GM12865 (cell line): ENCODE data around the gene OSGIN1.

Experiments
- DNase-seq: peaks from one replicate; pipeline ENCODE4 v3.0.0; 2010; ENCODE audit warnings: low read depth
- H3K4me3 ChIP-seq: 2 replicates; pipeline ENCODE4 v1.5.1; 2011; ENCODE audit warnings: mild to moderate bottlenecking, low read depth, low read length, control low read depth
- TF ChIP-seq, protein P1 (sequence below): IDR thresholded peaks from 2 replicates; pipeline ENCODE4 v1.5.1; 2011; ENCODE audit warnings: low read length, control low read depth, low read depth, inconsistent platforms; ENCODE audit not compliant: insufficient read depth; ENCODE audit errors: missing control alignments

The OSGIN1 gene

DNA sequence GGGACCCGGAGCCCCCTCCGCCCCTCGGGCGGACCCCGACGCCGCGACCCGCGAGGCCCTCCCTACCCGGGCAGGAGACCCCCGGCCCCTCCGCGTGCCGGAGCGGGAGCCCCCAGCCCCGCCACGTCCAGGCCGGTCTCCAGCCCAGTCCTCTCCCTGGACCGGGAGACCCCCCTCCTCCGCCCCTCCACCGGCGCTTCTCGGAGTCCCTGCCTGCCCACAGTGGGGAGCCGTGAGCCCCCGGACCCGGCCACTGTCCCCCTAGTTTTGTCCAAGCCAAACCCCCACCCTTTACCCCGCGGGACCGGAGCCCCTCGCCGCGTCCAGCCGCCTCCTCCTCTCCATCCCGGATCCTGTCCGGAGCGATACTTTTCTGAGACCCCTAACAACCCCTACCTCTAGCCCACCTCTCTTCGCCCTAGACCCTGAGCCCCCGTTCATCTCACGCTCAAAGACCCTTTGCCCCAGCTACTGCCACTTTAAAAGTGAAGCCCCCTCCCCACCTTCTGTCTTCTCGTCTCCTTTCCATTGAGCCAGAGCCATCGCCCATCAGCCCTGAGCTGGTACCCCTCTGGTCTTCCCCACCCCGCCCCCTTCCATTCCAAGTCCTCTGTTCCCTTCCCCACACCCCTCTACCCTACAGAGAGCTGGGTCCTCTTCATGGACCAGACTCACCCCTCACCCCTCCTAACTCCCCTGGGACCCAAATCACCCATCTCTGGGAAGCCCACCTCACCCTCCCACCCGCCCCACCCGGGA lies 16.0 kb downstream of the OSGIN1 start:
- no peak for DNase-seq
- TF ChIP-seq, protein P1, sequence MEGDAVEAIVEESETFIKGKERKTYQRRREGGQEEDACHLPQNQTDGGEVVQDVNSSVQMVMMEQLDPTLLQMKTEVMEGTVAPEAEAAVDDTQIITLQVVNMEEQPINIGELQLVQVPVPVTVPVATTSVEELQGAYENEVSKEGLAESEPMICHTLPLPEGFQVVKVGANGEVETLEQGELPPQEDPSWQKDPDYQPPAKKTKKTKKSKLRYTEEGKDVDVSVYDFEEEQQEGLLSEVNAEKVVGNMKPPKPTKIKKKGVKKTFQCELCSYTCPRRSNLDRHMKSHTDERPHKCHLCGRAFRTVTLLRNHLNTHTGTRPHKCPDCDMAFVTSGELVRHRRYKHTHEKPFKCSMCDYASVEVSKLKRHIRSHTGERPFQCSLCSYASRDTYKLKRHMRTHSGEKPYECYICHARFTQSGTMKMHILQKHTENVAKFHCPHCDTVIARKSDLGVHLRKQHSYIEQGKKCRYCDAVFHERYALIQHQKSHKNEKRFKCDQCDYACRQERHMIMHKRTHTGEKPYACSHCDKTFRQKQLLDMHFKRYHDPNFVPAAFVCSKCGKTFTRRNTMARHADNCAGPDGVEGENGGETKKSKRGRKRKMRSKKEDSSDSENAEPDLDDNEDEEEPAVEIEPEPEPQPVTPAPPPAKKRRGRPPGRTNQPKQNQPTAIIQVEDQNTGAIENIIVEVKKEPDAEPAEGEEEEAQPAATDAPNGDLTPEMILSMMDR = no peak
- H3K4me3 ChIP-seq = no peak overlapping the region

DNA sequence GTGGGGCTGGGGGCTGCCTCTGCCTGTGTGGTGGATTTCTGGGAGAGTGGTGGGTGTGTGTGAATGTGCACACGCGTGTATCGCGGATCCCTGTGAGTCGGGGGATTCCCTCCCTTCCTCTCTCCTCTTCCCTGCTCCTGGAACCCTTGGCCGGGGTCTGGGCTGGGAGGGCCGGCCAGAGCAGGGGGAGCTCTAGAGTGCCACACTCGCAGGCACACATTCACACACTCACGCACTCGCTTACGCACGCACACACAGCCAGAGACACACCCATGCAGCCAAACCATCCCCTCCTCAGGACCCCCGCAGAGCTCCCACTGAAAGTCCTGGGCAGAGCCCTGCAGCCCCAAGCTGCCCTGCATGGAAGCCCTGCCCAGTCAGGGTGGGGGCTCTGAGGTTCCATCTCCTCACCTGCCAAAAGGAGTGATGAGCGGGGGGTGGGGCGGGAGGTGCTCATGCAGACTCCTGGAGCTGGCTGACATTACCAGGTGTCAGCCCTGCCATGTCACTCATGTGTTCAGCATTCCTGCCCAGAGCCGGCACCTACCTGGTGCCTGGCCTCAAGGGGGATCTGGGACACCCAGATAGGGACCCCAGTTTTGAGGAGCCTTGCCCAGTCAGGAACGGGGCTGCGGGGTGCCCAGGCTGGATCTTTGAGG lies 16.9 kb downstream of the OSGIN1 start:
- no peak for DNase-seq
- TF ChIP-seq, protein P1 = no peak

DNA sequence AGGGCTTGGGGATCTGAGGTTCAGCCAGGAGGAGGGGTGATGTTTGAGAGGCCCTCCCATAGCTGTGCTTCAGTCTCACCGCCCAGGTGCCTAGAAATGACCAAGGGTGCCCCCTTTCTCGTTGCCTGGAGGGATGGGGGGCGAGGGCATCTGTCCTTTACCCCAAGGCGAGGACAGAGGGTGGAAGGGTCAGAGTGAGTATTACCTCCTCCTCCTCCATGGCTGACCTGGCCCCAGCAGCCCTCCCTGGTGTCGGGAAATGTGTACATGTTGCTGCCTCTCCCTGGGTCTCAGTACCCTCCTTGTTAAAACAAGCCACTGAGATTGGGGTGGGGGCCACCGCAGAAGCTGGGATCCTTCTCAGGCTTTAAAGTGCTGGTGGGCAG lies 17.4 kb downstream of the OSGIN1 start:
- TF ChIP-seq, protein P1 = no peak
- H3K4me3 ChIP-seq = no peak overlapping the region
- no peak for DNase-seq

More for the DNA sequence above, 16.9 kb downstream of the OSGIN1 start:
- H3K4me3 ChIP-seq = no peak overlapping the region

DNA sequence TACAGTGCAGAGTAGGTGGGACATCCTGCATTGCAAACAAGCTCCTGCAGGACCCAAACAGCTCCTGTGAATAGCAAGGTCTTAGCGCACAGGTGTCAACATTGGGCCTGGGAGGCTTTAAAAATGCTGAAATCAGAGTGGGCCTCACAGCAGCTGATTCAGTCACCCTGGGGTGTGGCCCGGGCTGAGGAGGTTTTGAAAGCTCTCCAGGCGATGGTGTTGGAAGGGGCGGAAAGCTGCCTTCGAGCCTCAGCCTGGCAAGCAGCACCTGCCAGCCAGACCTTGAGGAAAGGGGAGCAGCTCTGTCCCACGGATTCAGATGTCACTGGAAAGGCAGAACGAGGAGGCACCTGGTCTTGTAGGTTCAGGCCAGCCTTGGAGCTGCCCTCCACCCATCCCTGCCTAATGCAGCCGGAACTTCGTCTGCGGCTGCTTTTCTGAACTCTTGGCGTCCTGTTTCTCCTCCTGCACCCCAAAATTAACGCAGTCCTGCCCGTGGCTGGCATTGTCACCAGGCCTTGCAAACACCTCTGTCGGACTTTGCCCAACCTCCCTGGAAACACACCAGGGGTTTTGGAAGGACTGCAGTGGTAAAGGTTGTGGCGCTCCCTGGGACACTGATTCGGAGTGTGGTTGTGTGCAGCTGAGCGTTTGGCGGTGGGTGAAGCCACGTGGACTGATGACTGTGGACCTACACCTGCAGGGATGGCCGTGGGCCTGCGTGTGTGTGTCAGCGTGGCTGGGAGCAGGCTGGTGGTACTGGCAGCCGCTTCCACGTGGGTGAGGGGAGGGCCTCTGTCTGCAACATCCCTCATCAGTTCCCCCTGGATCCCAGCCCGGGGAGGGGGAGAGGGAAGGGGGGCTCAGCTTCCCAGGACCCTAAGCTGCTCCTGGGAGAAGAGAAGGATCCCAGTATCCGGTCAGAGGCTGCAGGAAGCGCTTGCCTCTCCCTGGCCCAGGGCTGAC lies 18.4 kb downstream of the OSGIN1 start:
- DNase-seq = no peak
- TF ChIP-seq, protein P1 = no peak
- H3K4me3 ChIP-seq = no peak overlapping the region

DNA sequence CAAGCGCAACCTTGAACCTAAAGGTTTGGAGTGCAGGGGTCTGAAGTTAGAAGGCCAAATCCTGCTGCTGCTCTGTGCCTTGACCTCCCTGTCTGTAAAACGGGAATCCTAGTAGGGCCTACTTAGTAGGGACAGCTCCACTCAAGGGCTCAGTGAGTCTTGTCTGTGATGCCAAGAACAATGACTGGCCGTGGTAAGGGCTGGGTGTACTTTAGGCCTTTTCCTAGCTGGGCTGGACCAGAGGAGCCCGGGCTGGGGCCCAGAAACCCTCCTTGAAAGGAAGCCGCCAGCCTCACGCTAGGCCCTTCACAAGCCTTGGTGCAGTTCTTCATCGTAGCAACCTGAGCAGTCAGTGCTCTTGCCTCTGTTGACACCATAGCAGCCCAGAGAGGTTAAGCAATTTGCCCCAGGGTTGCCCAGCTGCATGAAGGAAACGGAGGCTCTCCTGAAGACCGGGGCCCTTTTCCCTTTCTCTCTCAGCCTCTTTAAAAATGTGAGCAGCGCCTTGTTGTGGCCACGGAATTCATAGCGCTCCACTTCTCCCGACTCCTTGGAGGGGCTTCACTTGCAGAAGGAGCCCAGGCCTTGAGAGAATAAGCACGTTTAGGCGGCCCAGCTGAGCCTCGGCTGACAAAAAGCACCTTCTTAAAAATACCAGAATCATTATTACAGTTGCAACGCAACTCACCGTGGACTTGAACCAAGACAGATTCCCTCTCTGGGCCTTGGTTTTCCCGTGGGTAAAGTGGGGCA lies 19.4 kb downstream of the OSGIN1 start:
- DNase-seq = no peak
- TF ChIP-seq, protein P1 = no peak
- H3K4me3 ChIP-seq = no peak overlapping the region

DNA sequence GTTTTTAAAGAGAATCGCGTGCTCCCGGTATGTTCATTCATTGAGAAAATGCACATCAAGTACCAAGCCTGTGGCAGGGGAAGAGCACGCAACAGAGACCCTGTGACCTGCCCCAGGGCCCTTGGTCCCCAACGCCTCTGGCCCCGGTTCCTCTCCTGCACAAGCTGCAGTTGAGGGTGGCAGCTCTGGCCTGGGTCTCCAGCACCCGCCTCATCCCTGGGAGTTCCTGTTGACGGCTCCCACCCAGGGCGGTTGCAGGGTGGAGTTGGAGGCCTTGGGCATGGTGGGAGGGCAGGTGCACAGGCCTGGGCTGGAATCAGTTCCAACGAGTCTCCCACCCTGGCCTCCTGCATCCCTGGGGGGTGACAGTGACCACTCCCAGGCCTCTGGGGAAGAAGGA lies 20.0 kb downstream of the OSGIN1 start:
- TF ChIP-seq, protein P1 = no peak
- no peak overlapping the region for H3K4me3 ChIP-seq
- no peak for DNase-seq
